Hepatic stellate cell (primary cell): ENCODE data around the gene VWDE.

Experiments
- DNase-seq: peaks from one replicate; pipeline ENCODE4 v3.0.0; 2011; ENCODE audit warnings: low spot score

VWDE gene

DNA sequence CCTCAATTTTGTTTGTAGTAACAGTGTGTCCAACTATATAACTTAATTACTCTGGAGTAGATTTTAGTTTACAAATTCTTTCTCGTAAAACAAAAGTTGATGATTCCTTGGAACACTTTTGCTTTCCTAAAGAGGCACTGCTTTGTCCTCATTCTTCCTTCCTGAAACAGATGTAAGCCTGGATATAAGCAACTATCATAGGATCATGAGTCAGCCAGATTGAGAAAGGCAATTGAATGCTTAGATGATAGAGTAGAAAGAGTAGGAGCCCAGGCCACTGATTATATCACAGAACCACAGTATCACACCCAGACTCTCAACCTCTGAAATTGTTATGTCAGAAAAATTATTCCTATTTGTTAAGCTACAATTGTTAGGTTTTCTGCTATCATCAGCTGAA lies 122.6 kb downstream of the VWDE start:
- no peak for DNase-seq
